Ishikawa (cell line): ENCODE data around the gene CATSPERZ.

Experiments
- CEBPB ChIP-seq: IDR thresholded peaks from 2 replicates; pipeline ENCODE4 v1.6.1; 2012
- CREB1 ChIP-seq: IDR thresholded peaks from 2 replicates; pipeline ENCODE4 v1.6.1; 2012; ENCODE audit warnings: low read depth
- EGR1 ChIP-seq: IDR thresholded peaks from 2 replicates; pipeline ENCODE4 v1.6.1; 2012
- EP300 ChIP-seq: IDR thresholded peaks from 2 replicates; pipeline ENCODE4 v1.6.1; 2012; ENCODE audit warnings: borderline replicate concordance
- RAD21 ChIP-seq: IDR thresholded peaks from 2 replicates; pipeline ENCODE4 v1.6.1; 2012; ENCODE audit warnings: low read depth
- TAF1 ChIP-seq: IDR thresholded peaks from 2 replicates; pipeline ENCODE4 v1.6.1; 2012; ENCODE audit warnings: low read depth, mild to moderate bottlenecking
- TCF12 ChIP-seq: IDR thresholded peaks from 2 replicates; pipeline ENCODE4 v1.6.1; 2012; ENCODE audit warnings: low read depth
- YY1 ChIP-seq: IDR thresholded peaks from 2 replicates; pipeline ENCODE4 v1.6.1; 2012; ENCODE audit warnings: low read depth
- TF ChIP-seq, protein P1 (sequence below): IDR thresholded peaks from 2 replicates; pipeline ENCODE4 v1.6.1; 2012
- TF ChIP-seq, protein P2 (sequence below): IDR thresholded peaks from 2 replicates; pipeline ENCODE4 v1.6.1; 2012; ENCODE audit warnings: low read depth, mild to moderate bottlenecking

DNA sequence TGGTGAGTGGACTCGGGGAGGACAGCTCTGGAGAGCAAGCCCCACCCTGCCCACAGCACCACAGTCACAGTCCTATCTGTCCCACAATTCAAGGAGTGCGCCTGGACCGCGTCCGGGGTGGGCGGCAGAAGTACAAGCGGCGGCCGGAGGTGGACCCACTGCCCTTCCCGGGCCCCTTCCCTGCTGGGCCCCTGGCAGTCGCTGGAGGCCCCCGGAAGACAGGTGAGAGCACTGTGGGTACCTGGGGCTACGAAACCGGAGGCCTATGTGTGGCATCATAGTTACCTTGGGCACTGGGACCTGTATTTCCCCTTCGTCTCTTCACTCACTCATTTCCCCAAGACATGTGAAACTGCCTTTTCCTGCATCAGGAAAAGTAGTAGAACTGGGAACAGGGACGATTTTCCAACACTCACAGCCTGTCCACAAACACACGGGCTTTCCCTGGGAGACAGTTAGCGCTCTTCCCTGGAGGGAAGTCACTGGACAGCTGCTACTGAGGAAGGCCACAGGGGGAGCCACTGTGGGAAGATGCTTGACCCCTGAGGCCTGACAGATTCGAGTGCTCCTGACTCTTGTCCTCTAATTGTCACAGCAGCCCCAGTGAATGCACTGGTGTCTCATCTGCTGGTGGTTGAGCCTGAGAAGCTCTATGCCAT, 14.1 kb downstream of the CATSPERZ start:
- TF ChIP-seq RAD21 (no peak), TAF1 (no peak), CEBPB (no peak), CREB1 (no peak), EP300 (no peak), TCF12 (no peak), YY1 (no peak), EGR1 (no peak)
- TF ChIP-seq, protein P1, sequence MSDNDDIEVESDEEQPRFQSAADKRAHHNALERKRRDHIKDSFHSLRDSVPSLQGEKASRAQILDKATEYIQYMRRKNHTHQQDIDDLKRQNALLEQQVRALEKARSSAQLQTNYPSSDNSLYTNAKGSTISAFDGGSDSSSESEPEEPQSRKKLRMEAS: no peak
- TF ChIP-seq, protein P2, sequence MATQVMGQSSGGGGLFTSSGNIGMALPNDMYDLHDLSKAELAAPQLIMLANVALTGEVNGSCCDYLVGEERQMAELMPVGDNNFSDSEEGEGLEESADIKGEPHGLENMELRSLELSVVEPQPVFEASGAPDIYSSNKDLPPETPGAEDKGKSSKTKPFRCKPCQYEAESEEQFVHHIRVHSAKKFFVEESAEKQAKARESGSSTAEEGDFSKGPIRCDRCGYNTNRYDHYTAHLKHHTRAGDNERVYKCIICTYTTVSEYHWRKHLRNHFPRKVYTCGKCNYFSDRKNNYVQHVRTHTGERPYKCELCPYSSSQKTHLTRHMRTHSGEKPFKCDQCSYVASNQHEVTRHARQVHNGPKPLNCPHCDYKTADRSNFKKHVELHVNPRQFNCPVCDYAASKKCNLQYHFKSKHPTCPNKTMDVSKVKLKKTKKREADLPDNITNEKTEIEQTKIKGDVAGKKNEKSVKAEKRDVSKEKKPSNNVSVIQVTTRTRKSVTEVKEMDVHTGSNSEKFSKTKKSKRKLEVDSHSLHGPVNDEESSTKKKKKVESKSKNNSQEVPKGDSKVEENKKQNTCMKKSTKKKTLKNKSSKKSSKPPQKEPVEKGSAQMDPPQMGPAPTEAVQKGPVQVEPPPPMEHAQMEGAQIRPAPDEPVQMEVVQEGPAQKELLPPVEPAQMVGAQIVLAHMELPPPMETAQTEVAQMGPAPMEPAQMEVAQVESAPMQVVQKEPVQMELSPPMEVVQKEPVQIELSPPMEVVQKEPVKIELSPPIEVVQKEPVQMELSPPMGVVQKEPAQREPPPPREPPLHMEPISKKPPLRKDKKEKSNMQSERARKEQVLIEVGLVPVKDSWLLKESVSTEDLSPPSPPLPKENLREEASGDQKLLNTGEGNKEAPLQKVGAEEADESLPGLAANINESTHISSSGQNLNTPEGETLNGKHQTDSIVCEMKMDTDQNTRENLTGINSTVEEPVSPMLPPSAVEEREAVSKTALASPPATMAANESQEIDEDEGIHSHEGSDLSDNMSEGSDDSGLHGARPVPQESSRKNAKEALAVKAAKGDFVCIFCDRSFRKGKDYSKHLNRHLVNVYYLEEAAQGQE: no peak
